ENCODE results near the gene EEF1A2.

GRCh38 chr20:63538204-63539091, 39.6 kb upstream of the EEF1A2 start:
- TF ChIP-seq FOXP2 (optimal IDR thresholded peaks at IDR 0.05; ENCODE audit: control extremely low read depth, extremely low read length, insufficient read depth) (no peak), EZH2 (IDR thresholded peaks at IDR 0.05) (no peak), POLR2AphosphoS5 (IDR thresholded peaks at IDR 0.05; ENCODE audit: borderline replicate concordance, low read depth, low read length) (no peak)

All from SK-N-MC (cell line).